Measurements from ENCODE around the gene INPP5K.

DNA sequence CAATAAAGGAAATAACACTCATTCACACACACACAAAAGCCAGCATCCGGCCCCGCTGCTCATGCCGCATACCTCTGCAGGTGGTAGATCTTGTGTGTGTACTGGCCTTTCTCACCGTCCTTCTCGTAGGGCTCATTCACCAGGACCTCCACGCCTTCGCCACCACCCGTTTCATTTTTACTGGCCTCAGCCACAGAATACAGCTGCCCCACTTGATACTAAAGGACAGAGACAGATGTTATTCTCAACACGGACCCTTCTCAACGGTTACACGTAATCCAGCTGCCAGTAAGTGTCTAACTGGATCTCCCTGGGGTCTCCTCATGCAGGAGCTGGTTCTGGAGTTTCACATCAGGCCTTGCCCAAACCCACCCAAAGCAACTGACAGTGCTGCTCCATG lies 36.5 kb upstream of the INPP5K start:
- TF ChIP-seq POLR2AphosphoS5 (IDR thresholded peaks at IDR 0.05; ENCODE audit: low read depth, low read length) (no peak), TAF1 (IDR thresholded peaks at IDR 0.05; ENCODE audit: borderline replicate concordance, insufficient read depth, low read length) (no peak), SIN3A (IDR thresholded peaks at IDR 0.05; ENCODE audit: borderline replicate concordance, insufficient read depth, low read length) (no peak), REST (IDR thresholded peaks at IDR 0.05; ENCODE audit: insufficient read depth in 1 of 2, low read depth in 2 of 2, low read length in 2 of 2) (no peak), FOXP2 (optimal IDR thresholded peaks at IDR 0.05; ENCODE audit: borderline replicate concordance, extremely low read depth, extremely low read length, insufficient read depth) (no peak)

All from PFSK-1 (cell line).